NCI-H1092 treated with DMSO at 0.1 percent for 48 hours (cell line): ENCODE results near the gene GNPDA2.
A peak's percentile ranks its signal among the peaks of the same experiment; 100 is the strongest.

Experiments
- DNase-seq: peaks from one replicate; lab custom pipeline; 2025; lab: John Stamatoyannopoulos, UW

The GNPDA2 gene

DNA sequence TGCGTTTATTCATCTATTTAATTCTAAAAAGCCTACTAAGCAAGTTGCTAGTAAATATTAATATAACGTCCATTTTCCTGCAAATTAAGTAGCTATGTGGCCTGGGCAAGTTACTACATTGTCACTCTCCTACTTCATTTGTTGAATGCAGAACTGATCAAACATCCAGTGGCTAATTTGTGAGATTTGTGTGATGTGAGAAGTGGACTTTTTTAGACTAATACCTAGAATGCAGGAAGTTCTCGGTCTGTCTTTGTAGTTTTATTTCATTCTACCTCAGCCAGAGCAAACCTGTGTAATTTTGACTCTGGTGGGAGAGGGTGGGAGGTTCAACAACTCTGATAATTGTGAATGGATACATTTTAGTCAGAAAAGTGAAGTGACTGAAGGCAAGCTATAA lies 47.3 kb downstream of the GNPDA2 start:
- DNase-seq = no peak

DNA sequence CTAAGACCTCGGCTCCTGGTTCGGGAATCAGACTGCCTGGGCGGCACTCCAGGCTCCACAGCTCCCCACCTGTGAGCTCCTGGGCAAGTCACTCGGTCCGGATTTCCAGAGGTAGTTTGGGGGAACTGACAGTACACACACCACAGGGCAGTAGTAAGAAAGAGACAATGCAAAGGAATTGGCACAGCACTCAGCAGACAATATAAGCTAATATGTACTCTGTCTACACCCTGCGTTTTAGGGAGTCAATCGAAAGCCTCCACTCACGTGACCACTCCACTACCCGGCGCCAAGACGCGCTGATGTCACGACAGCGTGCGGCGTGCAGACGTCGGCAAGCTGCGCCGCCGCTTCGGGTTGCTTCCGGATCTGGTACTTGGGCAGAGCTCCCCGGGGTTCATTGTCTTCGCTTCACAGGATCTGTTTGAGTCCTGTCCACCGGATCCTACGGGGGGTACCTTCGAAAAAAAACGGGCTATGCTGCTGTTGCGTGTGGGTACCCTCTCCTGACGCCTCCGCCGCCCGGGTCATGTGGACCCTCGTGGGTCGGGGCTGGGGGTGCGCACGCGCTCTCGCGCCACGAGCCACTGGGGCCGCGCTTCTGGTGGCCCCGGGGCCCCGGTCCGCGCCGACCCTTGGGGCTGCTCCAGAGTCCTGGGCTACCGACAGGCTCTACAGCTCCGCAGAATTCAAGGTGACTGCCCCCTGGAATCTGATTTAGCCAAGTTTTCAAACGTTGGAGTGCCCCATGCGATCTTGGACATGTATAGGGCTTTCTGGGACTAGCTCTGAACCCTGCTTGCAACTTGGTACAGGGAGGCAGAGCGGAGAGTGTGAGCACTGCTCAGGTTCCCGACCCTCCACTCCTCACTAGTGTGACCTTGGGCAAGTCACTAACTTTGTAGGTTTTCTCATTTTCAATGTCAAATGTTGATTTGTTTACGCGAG lies 48.0 kb downstream of the GNPDA2 start, which contains the start of gene GUF1:
GUF1 (plus strand) TSS at position 327 of the 948 bp plus-strand sequence; CDS start at position 530, 203 bp downstream.
- DNase-seq = peak; percentile 84

DNA sequence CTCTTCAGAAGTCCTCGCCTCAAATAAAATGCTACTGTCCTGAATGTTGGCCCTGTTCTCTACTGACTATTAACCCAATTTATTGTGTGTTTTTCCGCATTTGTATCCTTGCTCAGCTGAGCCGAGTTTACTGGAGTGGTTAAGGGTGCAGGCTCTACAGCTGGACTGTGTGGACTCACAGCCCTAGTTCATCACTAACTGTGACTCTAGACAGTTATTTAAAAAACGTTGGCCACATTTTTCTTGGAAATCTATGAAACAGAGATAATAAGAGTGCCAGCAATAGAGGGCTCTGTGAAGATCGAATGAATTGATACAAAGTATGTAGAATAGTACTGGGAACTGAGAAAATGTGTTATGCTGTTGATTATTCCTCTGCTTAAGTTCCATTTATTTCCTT lies 51.0 kb downstream of the GNPDA2 start:
- no peak for DNase-seq

DNA sequence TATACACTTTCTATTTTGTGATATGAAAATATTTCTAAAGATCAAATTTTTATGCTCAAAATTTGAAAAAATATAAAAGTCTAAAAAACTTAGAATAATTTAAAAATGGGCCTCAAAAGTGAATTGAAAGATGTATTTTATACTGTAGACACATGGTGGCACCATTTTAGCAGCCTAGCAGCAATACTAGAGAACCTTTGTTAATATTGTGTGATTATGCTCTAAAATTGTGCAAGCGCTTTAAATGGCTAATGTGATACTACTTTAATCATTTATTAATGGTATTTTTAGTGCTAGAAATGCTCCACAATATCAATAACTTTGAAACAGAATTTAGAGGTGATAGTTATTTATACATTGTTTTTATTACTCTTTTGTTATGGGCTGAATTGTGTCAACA lies 51.9 kb downstream of the GNPDA2 start:
- DNase-seq = no peak

- DNase-seq = no peak
Observed at GRCh38 chr4:44671636-44672035, 54.7 kb downstream of the GNPDA2 start.

DNA sequence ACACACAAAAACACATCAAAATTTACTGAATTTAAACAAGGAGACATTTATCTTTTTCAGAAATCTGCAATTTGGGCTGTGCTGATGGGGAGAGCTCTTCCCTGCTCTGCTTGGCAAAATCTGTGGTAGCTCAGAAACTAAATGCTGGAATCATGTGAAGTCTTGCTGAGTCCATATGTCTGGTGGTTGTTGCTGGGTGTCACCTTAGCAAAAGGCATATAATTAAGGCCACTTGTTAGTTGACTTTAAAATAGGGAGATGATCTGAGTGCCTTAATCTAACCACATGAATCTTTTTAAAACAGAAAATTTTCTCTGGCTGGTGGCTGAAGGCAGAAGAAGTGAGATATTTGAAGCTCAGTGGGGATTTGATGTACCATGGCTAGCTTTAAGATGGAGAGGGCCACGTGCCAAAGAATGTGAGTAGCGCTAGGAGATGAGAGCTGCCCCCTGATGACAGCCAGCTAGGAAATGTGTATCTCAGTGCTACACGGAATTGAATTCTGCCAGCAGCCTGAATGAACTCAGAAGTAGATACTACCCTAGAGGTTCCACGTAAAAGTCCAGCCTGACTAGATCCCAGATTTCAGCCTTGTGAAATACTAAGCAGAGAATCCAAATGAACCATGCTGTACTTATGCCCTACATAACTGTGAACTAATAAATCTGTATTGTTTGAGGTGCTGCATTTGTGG lies 55.7 kb downstream of the GNPDA2 start:
- no peak for DNase-seq

- DNase-seq = no peak
Observed at GRCh38 chr4:44668526-44668925, 57.8 kb downstream of the GNPDA2 start.

DNA sequence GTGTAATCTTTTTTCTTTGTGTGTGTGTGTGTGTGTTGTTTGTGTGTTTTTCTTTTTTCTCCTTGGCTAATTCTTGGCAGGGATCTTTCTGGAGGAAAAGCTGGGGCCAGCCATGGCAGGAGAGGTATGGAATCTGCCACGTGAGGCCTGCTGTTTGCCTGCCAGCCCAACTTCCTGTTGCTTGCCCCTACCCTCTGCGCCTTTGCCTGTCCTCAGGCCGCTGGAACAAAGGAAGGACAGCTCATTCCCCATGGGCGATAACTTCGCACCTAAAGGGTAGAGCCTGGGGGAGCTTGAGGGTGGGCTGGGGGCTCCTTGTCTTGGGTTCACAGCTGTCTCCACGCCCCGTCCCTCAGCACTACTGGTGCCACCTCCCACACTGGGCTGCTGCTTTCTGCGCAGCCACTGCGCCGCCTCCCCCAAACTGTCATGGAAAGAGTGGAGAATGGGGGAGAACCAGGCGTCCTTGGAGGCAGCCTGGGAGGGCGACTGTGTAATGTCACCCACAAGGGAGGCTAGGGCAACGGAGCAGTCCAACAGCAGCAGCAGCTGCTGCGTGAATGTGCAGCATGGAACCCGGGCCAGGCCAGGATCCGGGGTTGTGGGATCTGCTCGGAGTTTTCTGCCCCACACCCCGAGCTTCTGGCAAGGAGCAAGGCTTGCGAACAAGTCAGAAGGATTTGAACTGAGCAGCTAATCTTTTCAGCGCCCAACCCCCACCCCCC lies 62.7 kb downstream of the GNPDA2 start:
- no peak for DNase-seq

GRCh38 chr4:44662623-44663005 lies 63.7 kb downstream of the GNPDA2 start:
- no peak for DNase-seq

GRCh38 chr4:44661940-44662622 lies 64.3 kb downstream of the GNPDA2 start:
- DNase-seq = no peak

- no peak for DNase-seq
Observed at GRCh38 chr4:44660396-44660795, 66.0 kb downstream of the GNPDA2 start.

GRCh38 chr4:44652002-44652401 lies 74.4 kb downstream of the GNPDA2 start:
- DNase-seq = no peak
